ENCODE results near the gene CD300E. TPM values are rescaled to one million over a fixed set of nuclear protein-coding genes. Genes with fewer than 3 reads are reported as not detected.
"Not testable (repeated sequence)": the region's sequence is repeated elsewhere in the genome, so short reads cannot be mapped to it uniquely, and the experiment has no call there.

Gene CD300E
- total RNA-seq, 2 donors from 2014 or later: not detected

- Mint-ChIP-seq H3K36me3 (ENCODE audit: low read depth) (no peaks in the 10 kb centered on the region), H3K27me3 (peaks cover 50% of the 10 kb centered on the region), H3K4me3 (no peak overlapping the region), H3K27ac (no peak overlapping the region), H3K4me1 (no peaks in the 10 kb centered on the region), H3K9me3 (no peaks in the 10 kb centered on the region)
- no peak for ATAC-seq (replicated peaks)
These were observed 24.5 kb downstream of the CD300E start for GRCh38 chr17:74599023-74599399.

- H3K4me1 Mint-ChIP-seq: no peaks in the 10 kb centered on the region
- H3K9me3 Mint-ChIP-seq: no peaks in the 10 kb centered on the region
- H3K4me3 Mint-ChIP-seq: no peak overlapping the region
- peaks cover 52% of the 10 kb centered on the region for H3K27me3 Mint-ChIP-seq
- no peak for ATAC-seq (replicated peaks)
- no peak overlapping the region for H3K27ac Mint-ChIP-seq
- no peaks in the 10 kb centered on the region for H3K36me3 Mint-ChIP-seq (ENCODE audit: low read depth)
These were observed 25.1 kb downstream of the CD300E start for GRCh38 chr17:74598346-74599022.

- Mint-ChIP-seq H3K9me3 (no peaks in the 10 kb centered on the region), H3K4me3 (no peak overlapping the region), H3K27me3 (peaks cover 55% of the 10 kb centered on the region), H3K27ac (no peak overlapping the region), H3K4me1 (peaks cover 4% of the 10 kb centered on the region), H3K36me3 (ENCODE audit: low read depth) (no peaks in the 10 kb centered on the region)
- ATAC-seq (replicated peaks): no peak
These were observed 26.3 kb downstream of the CD300E start for GRCh38 chr17:74597069-74597790.

- Mint-ChIP-seq H3K4me3 (no peak overlapping the region), H3K4me1 (peaks cover 4% of the 10 kb centered on the region), H3K27me3 (peaks cover 52% of the 10 kb centered on the region), H3K36me3 (ENCODE audit: low read depth) (no peaks in the 10 kb centered on the region), H3K27ac (no peak overlapping the region), H3K9me3 (no peaks in the 10 kb centered on the region)
- no peak for ATAC-seq (replicated peaks)
These were observed 28.3 kb downstream of the CD300E start for GRCh38 chr17:74595037-74595750.

DNA sequence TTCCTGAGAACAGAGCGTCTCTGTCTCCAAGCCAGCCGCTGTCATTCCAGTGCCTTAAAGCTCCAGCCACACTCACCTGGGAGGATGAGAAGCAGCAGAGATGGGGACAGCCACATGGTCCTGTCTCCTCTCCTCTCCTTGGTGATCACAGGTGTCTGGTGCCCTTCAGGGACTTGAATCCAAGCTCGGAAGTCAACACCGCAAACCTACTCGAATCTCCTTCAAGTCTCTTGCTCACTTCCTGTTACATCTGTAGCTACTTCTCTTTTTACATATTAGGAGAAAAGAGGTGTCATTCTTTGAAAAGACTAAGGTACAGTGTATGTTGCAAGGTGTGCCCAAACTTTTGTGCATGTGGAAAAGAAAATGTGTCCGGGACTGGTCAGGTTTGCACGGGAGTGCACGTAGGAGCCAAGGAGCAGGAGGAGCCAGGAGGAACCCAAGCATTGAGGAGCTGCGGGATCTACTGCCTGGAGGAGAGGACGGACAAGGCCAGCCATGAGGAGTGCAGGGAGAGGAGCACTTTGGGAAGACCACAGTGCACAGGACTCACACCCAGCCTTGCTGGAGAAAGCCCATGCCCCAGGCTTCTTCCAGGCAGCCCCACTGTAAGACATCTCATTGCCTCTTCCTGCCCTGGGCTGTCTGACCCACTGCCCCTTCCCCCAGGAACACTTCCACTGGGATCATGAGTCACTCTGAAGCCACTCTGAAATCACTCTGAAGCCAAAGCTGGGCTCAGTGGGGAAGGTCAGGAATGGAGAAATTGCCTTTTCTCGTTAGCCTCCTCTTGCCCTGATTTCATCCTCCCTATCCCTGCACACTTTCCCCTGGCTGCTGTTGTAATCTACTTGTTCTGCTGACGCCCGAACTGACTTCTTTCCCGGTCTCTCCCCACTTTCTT lies 31.2 kb downstream of the CD300E start, which contains the start of gene CD300LD:
TSS of gene CD300LD (minus strand) at position 197 of the 904 bp plus-strand sequence. CDS start at position 116, 81 bp downstream.
- peak within 1 kb of the TSS; percentile 17 for H3K4me3 Mint-ChIP-seq
- ATAC-seq (replicated peaks): peak; percentile 43
- peaks cover 47% of the 10 kb centered on the region for H3K27me3 Mint-ChIP-seq

DNA sequence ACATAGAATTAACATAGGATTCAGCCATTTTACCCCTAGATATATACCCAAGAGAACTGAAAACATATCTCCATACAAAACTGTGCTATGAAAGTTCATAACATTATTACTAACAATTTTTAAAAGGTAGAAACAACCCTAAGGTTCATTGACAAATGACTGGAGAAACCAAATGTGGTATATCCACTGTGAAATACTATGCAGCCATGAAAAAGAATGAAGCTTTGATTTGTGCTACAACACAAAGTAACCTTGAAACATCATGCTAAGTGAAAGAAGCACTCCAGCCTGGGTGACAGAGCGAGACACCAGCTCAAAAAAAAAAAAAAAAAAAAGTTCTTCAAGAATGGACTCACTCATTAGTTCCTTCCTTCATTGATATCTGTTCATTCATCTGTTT lies 32.0 kb downstream of the CD300E start:
- Mint-ChIP-seq H3K4me3 (no peak overlapping the region), H3K4me1 (peaks cover 4% of the 10 kb centered on the region), H3K27ac (no peak overlapping the region), H3K36me3 (ENCODE audit: low read depth) (no peaks in the 10 kb centered on the region), H3K27me3 (peaks cover 44% of the 10 kb centered on the region), H3K9me3 (no peaks in the 10 kb centered on the region)
- no peak for ATAC-seq (replicated peaks)

More for the DNA sequence above, 31.2 kb downstream of the CD300E start, which contains the start of gene CD300LD:
- Mint-ChIP-seq H3K4me1 (peaks cover 4% of the 10 kb centered on the region), H3K36me3 (ENCODE audit: low read depth) (no peaks in the 10 kb centered on the region), H3K27ac (no peak within 1 kb of the TSS), H3K9me3 (no peaks in the 10 kb centered on the region)

DNA sequence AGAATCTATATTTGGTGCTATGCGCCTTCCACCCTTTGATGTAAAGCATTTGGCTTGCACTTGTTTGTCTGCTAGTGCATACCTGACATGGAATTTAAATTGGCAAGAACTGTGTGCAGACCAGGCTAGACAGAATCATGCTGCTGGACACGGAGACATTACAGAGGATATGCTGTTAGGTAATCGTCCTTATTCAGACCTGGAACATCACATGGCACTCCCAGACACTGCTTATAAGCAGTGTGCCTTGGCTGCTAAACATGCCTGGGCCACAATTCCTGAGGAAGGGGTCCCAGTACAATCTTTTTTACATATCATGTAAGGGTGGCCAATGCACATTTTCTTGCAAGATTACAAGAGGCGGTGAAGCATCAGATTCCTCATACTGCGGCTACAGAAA lies 37.8 kb downstream of the CD300E start:
- H3K27me3 Mint-ChIP-seq: peaks cover 19% of the 10 kb centered on the region
- H3K9me3 Mint-ChIP-seq: no peaks in the 10 kb centered on the region
- H3K27ac Mint-ChIP-seq: no peak overlapping the region
- ATAC-seq (replicated peaks): no peak
- no peaks in the 10 kb centered on the region for H3K36me3 Mint-ChIP-seq (ENCODE audit: low read depth)
- H3K4me3 Mint-ChIP-seq: no peak overlapping the region
- H3K4me1 Mint-ChIP-seq: no peaks in the 10 kb centered on the region

DNA sequence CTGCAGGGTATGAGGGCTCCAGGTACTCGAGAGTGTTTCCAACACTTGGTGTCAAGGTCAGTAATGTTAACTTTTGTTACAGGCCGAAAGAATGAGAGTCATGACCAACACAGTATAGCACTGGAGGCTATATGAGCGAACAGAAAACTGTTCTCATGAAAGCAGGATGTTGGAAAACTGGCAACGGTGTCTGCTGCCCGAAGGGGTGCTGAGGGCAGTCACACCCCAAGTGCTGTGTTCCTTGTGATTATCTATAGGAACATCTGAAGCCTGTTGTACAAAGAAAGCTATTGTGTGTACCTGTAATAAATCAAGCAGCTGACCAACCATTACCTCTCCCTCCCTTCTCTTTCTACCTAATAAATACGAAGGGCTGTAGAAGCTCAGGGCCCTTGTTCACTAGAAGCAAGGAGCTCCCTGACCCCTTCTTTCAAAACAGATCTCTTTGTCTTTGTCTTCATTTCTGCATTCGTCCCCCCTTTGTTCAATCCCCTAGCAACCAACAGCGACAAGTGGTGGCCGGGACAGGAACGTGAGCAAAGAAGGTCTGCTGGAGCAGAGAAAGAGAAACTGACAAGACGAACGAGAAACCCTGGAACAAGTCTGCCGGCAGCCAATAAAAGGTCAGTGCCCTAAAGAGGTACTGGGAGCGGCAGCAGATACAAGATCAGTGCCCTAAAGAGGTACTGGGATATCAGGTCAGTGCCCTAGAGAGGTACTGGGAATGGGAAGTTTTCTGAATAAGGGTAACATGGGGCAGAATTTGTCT lies 39.1 kb downstream of the CD300E start:
- ATAC-seq (replicated peaks): no peak
- Mint-ChIP-seq H3K36me3 (ENCODE audit: low read depth) (no peaks in the 10 kb centered on the region), H3K27ac (no peak overlapping the region), H3K4me3 (no peak overlapping the region), H3K27me3 (peaks cover 10% of the 10 kb centered on the region), H3K9me3 (no peaks in the 10 kb centered on the region), H3K4me1 (no peaks in the 10 kb centered on the region)

GRCh38 chr17:74582633-74583032 lies 40.9 kb downstream of the CD300E start:
- Mint-ChIP-seq H3K27ac (no peak overlapping the region), H3K4me3 (no peak overlapping the region), H3K27me3 (no peaks in the 10 kb centered on the region), H3K4me1 (no peaks in the 10 kb centered on the region), H3K36me3 (ENCODE audit: low read depth) (no peaks in the 10 kb centered on the region), H3K9me3 (no peaks in the 10 kb centered on the region)
- no peak for ATAC-seq (replicated peaks)

DNA sequence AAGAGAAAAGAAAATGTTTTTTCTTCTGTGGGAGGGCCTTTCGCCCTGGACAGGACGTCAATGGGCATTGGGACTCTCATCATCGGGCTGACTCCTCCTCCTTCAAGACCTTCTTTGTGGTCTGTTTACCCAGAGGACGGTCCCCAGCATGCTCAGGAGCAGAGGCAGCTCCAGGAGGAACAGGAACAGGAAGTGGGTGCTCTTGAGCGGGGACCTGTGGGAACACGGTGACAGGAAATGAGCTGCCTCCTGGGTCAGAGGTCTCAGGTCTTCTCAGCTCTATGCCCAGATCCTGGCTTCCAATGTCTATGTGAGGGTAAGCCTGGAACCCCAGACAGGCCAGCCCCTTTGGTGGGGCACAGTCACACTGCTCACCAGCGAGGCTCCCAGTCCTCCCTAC lies 43.6 kb downstream of the CD300E start:
- peaks cover 10% of the 10 kb centered on the region for H3K27me3 Mint-ChIP-seq
- H3K9me3 Mint-ChIP-seq: no peaks in the 10 kb centered on the region
- no peak overlapping the region for H3K4me3 Mint-ChIP-seq
- no peak for ATAC-seq (replicated peaks)
- H3K4me1 Mint-ChIP-seq: no peaks in the 10 kb centered on the region
- H3K27ac Mint-ChIP-seq: no peak overlapping the region
- H3K36me3 Mint-ChIP-seq (ENCODE audit: low read depth): no peaks in the 10 kb centered on the region

DNA sequence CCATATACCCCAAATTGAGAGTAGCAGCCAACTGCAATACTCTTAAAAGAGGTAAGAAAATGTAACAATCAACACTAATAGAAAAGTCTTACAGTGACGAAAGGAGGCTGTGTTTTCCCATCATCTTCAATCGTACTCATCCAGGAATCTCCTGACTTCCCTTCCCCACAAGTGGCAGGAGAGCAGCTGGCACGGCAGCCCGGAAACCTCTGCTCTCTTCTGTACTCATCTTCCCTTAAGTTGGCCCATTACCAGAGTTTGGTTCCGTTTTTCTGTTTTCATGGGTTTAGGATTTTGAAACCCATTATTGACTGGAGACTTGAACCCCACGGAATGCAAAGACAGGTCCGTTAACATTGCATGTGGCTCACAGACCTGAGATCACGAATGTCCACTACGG lies 44.6 kb downstream of the CD300E start:
- H3K9me3 Mint-ChIP-seq: no peaks in the 10 kb centered on the region
- H3K4me1 Mint-ChIP-seq: no peaks in the 10 kb centered on the region
- ATAC-seq (replicated peaks): no peak
- H3K27ac Mint-ChIP-seq: peak overlapping the region; percentile 36
- no peaks in the 10 kb centered on the region for H3K36me3 Mint-ChIP-seq (ENCODE audit: low read depth)
- no peak overlapping the region for H3K4me3 Mint-ChIP-seq
- peaks cover 15% of the 10 kb centered on the region for H3K27me3 Mint-ChIP-seq

DNA sequence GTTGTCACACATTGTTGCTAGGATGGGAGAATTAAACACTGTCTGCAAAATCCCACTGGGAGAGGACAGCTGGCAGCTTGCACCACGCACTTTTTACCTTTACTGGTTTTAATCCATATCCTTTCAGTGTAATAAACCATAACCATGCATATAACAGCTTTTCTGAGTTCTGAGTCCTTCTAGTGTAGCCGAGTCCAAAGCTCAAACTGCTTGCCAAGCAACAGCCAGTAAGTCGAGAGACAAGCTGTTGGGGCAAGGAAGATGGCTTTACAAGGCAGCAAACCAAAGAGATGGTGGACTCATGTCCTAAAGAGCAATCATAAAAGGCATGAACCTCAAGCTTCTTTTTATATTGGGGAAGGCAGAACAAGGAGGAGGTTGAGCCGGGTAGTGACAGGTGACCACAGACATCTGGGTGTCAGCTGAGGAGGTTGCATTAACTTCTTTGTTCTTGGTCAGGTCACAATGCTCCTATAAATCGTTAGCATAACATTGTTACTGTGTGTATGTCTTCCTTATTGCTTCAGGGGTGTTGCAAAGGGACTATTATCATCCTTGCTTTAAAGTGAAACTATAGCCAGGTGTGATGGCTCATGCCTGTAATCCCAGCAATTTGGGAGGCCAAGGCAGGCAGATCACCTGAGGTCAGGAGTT lies 48.9 kb downstream of the CD300E start:
- Mint-ChIP-seq H3K4me1 (no peaks in the 10 kb centered on the region), H3K4me3 (no peak overlapping the region), H3K27me3 (peaks cover 15% of the 10 kb centered on the region), H3K27ac (no peak overlapping the region), H3K9me3 (no peaks in the 10 kb centered on the region), H3K36me3 (ENCODE audit: low read depth) (no peaks in the 10 kb centered on the region)
- ATAC-seq (replicated peaks): no peak

DNA sequence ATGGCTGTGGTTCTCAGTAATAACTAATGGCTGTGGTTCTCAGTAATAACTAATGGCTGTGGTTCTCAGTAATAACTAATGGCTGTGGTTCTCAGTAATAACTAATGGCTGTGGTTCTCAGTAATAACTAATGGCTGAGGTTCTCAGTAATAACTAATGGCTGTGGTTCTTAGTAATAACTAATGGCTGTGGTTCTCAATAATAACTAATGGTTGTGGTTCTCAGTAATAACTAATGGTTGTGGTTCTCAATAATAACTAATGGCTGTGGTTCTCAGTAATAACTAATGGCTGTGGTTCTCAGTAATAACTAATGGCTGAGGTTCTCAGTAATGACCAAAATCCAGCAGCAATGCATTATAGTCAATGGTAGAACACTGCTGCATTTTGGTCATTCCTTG lies 49.9 kb downstream of the CD300E start:
- H3K9me3 Mint-ChIP-seq; ATAC-seq (replicated peaks); H3K27ac Mint-ChIP-seq; H3K36me3 Mint-ChIP-seq (ENCODE audit: low read depth); H3K4me3 Mint-ChIP-seq; H3K4me1 Mint-ChIP-seq: not testable (repeated sequence)
- peaks cover 19% of the 10 kb centered on the region for H3K27me3 Mint-ChIP-seq

Measured in activated T-helper 17 cell treated with anti-CD3 and anti-CD28 coated beads, Interleukin-2, amount 50 U/mL, for 72 hours (primary cell).